Measurements from ENCODE around the gene LIN37. TPM values are rescaled to one million over a fixed set of nuclear protein-coding genes. Genes with fewer than 3 reads are reported as not detected.

Gene LIN37
- total RNA-seq, 1 experiment from 2014 or later: 11.3 TPM

- peaks cover 98% of the 10 kb centered on the region for H3K36me3 ChIP-seq (ENCODE audit: insufficient read depth, low read length, poor library complexity, severe bottlenecking)
- no TSS peak for BruUV-seq (replicated peaks)
Measured at GRCh38 chr19:35727053-35727955, 21.1 kb upstream of the LIN37 start.

GRCh38 chr19:35727956-35728706 is 20.2 kb upstream of the LIN37 start:
- ChIA-PET CTCF (no interaction called here), POLR2A (ENCODE audit: low non-redundant PET) (interaction anchor here (0.6 kb wide), 1 partner anchor 70 kb away, joined by 3 read pairs; no protein-coding TSS in a partner anchor)
- Histone ChIP-seq H3K4me3 (ENCODE audit: low read depth, low read length, poor library complexity, severe bottlenecking) (no peak overlapping the region), H3K36me3 (ENCODE audit: insufficient read depth, low read length, poor library complexity, severe bottlenecking) (peaks cover 96% of the 10 kb centered on the region), H3K27ac (ENCODE audit: low read depth, low read length, poor library complexity, severe bottlenecking) (no peak overlapping the region), H3K4me1 (ENCODE audit: insufficient read depth, low read length, poor library complexity, severe bottlenecking) (no peaks in the 10 kb centered on the region), H3K27me3 (replicated peaks; ENCODE audit: insufficient read depth, low read depth, low read length, poor library complexity) (no peaks in the 10 kb centered on the region), H3K9me3 (ENCODE audit: low read depth, low read length, poor library complexity, severe bottlenecking) (no peaks in the 10 kb centered on the region)
- no peak for DNase-seq (ENCODE audit: low spot score)
- intact Hi-C loops (cut with micrococcal nuclease; ENCODE audit: unreplicated experiment): no loop called here
- TF ChIP-seq CTCF (conservative IDR thresholded peaks at IDR 0.05; ENCODE audit: low read depth, low read length) (no peak), EZH2 (IDR thresholded peaks at IDR 0.05; ENCODE audit: borderline replicate concordance, low read depth, low read length, poor library complexity, severe bottlenecking) (no peak)
- BruUV-seq (replicated peaks): no TSS peak

More at GRCh38 chr19:35727053-35727955, 21.1 kb upstream of the LIN37 start:
- Histone ChIP-seq H3K4me1 (ENCODE audit: insufficient read depth, low read length, poor library complexity, severe bottlenecking) (no peaks in the 10 kb centered on the region), H3K9me3 (ENCODE audit: low read depth, low read length, poor library complexity, severe bottlenecking) (no peaks in the 10 kb centered on the region), H3K27ac (ENCODE audit: low read depth, low read length, poor library complexity, severe bottlenecking) (no peak overlapping the region), H3K4me3 (ENCODE audit: low read depth, low read length, poor library complexity, severe bottlenecking) (no peak overlapping the region), H3K27me3 (replicated peaks; ENCODE audit: insufficient read depth, low read depth, low read length, poor library complexity) (no peaks in the 10 kb centered on the region)
- intact Hi-C loops (cut with micrococcal nuclease; ENCODE audit: unreplicated experiment): no loop called here
- DNase-seq (ENCODE audit: low spot score): no peak
- TF ChIP-seq EZH2 (IDR thresholded peaks at IDR 0.05; ENCODE audit: borderline replicate concordance, low read depth, low read length, poor library complexity, severe bottlenecking) (no peak), CTCF (conservative IDR thresholded peaks at IDR 0.05; ENCODE audit: low read depth, low read length) (no peak)
- ChIA-PET CTCF (no interaction called here), POLR2A (ENCODE audit: low non-redundant PET) (interaction anchor here (0.6 kb wide), 1 partner anchor 71 kb away, joined by 3 read pairs; no protein-coding TSS in a partner anchor)

- intact Hi-C loops (cut with micrococcal nuclease; ENCODE audit: unreplicated experiment): no loop called here
Measured at GRCh38 chr19:35729021-35729420, 19.4 kb upstream of the LIN37 start.

More at GRCh38 chr19:35729021-35729420, 19.4 kb upstream of the LIN37 start:
- CTCF ChIA-PET: interaction anchor here (0.5 kb wide), 1 partner anchor 215 kb away, joined by 3 read pairs; no protein-coding TSS in a partner anchor
- DNase-seq (ENCODE audit: low spot score): no peak
- no peaks in the 10 kb centered on the region for H3K4me1 ChIP-seq (ENCODE audit: insufficient read depth, low read length, poor library complexity, severe bottlenecking)
- no peaks in the 10 kb centered on the region for H3K9me3 ChIP-seq (ENCODE audit: low read depth, low read length, poor library complexity, severe bottlenecking)
- POLR2A ChIA-PET (ENCODE audit: low non-redundant PET): no interaction called here
- TF ChIP-seq EZH2 (IDR thresholded peaks at IDR 0.05; ENCODE audit: borderline replicate concordance, low read depth, low read length, poor library complexity, severe bottlenecking) (no peak), CTCF (conservative IDR thresholded peaks at IDR 0.05; ENCODE audit: low read depth, low read length) (no peak)
- no peak overlapping the region for H3K4me3 ChIP-seq (ENCODE audit: low read depth, low read length, poor library complexity, severe bottlenecking)
- H3K36me3 ChIP-seq (ENCODE audit: insufficient read depth, low read length, poor library complexity, severe bottlenecking): peaks cover 96% of the 10 kb centered on the region
- H3K27me3 ChIP-seq (replicated peaks; ENCODE audit: insufficient read depth, low read depth, low read length, poor library complexity): no peaks in the 10 kb centered on the region
- no peak overlapping the region for H3K27ac ChIP-seq (ENCODE audit: low read depth, low read length, poor library complexity, severe bottlenecking)
- BruUV-seq (replicated peaks): no TSS peak
